HG02588 (cell line): Measurements from ENCODE around the gene ADGRV1.
"Not testable (repeated sequence)": the region's sequence is repeated elsewhere in the genome, so short reads cannot be mapped to it uniquely, and the experiment has no call there.

Experiments used
- ATAC-seq: cut with Tn5 transposase; IDR thresholded peaks from one replicate; pipeline ENCODE4 v1.9.1; 2021; ENCODE audit warnings: mild to moderate bottlenecking, moderate library complexity; ENCODE audit not compliant: unreplicated experiment

Gene ADGRV1

DNA sequence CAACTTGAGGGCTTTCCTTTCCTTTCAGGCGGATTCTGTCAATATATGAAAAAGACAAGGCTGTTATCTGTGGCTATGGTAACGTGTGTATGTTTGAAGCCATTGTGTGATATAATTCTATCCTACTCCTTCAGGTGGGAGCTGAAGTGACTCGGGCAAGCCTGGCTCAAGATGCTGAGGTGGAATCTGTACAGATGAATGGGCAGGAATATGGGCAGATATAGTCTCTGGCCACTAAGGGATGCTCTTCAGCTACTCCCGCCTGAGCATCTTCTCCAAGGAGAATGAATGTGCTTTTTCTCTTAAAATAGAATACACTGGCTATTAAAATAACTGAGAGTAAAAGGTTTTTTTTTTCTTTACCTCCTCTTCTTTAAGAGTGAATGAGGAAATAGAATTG lies 244.8 kb downstream of the ADGRV1 start:
- ATAC-seq = no peak

DNA sequence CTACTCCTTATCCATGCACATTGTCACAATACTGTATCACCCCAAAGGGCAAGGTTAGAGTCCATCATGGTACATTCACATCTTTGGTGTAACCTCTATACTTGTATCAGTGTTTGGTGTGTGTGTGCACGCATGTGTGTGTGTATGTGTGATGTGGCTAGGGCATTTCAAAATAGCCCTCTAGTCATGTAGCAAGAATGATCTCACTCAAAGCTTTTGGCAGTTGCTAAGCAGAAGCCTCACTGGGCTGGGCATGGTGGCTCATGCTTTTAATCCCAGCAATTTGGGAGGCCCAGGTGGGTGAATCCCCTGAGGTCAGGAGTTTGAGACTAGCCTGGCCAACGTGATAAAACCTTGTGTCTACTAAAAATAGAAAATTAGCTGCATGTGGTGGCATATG lies 245.3 kb downstream of the ADGRV1 start:
- no peak for ATAC-seq

GRCh38 chr5:90807496-90807895 lies 248.9 kb downstream of the ADGRV1 start:
- no peak for ATAC-seq

GRCh38 chr5:90809311-90810056 lies 250.9 kb downstream of the ADGRV1 start:
- no peak for ATAC-seq

DNA sequence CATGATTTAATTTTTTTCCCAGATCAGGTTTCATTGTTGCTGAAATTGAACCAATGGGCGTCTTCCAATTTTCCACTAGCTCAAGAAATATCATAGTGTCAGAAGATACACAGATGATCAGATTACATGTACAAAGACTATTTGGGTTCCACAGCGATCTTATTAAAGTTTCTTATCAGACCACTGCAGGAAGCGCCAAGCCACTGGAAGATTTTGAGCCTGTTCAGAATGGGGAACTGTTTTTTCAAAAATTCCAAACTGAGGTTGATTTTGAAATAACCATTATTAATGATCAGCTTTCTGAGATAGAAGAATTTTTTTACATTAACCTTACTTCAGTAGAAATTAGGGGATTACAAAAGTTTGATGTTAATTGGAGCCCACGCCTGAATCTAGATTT lies 251.6 kb downstream of the ADGRV1 start:
- no peak for ATAC-seq

- no peak for ATAC-seq
Observed at GRCh38 chr5:90813392-90813791, 254.8 kb downstream of the ADGRV1 start.

DNA sequence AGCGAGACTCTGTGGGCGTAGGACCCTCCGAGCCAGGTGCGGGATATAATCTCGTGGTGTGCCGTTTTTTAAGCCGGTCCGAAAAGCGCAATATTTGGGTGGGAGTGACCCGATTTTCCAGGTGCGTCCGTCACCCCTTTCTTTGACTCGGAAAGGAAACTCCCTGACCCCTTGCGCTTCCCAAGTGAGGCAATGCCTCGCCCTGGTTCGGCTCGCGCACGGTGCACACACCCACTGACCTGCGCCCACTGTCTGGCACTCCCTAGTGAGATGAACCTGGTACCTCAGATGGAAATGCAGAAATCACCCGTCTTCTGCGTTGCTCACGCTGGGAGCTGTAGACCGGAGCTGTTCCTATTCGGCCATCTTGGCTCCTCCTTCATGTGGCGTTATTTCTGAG lies 263.5 kb downstream of the ADGRV1 start:
- not testable (repeated sequence) for ATAC-seq

- ATAC-seq = no peak
Observed at GRCh38 chr5:90824436-90824835, 265.8 kb downstream of the ADGRV1 start.

DNA sequence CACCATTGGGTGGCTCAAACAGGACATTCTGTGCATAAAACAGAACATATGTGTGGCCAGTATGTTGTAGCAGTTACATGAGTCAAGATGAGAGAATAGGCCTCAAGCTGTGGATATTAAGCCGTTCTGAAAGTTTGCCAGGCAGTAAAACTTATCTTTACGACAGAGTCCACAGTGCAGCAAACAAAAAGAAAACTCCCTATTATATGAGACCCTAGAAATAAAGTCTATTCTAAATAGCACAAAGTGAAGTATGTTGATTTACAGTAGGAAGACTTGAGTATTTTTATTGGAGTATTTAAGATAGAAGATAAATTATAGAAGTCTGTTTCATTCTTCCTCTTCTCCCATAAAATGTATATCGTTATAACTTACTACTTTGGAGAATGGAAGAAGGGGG lies 271.5 kb downstream of the ADGRV1 start:
- ATAC-seq = no peak

DNA sequence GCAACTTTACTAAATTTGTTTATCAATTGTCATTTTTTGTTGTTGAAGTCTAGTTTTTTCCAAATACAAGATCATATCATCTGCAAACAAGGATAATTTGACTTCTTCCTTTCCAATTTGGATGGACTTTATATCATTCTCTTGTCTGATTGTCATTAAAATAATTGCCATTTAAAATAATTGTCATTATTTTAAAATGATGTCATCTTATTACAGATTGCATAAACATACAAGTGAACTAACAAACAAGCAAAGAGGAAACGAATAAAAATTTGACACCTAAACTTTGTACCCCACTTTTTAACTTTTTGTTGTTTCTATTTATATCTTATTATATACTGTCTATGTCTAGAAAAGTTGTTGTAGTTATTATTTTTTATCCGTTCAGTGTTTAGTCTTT lies 275.2 kb downstream of the ADGRV1 start:
- no peak for ATAC-seq

DNA sequence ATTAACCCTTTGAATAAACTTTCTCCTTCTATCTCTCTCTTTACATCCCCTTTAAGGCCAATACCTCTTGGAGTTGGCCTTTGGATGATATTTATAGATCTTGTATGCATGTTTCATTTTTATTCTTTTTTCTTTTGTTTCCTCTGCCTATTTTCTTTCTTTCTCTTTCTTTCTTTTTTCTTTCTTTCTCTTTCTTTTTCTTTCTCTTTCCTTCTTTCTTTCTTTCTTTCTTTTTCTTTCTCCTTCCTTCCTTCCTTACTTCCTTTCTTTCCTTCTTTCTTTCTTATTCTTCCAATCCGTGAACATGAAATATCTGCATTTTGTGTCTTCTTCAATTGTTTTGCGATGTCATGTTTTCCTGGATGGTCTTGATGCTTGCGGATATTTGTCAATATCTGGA lies 276.1 kb downstream of the ADGRV1 start:
- ATAC-seq = no peak

GRCh38 chr5:90843443-90843842 lies 284.8 kb downstream of the ADGRV1 start:
- ATAC-seq = no peak

DNA sequence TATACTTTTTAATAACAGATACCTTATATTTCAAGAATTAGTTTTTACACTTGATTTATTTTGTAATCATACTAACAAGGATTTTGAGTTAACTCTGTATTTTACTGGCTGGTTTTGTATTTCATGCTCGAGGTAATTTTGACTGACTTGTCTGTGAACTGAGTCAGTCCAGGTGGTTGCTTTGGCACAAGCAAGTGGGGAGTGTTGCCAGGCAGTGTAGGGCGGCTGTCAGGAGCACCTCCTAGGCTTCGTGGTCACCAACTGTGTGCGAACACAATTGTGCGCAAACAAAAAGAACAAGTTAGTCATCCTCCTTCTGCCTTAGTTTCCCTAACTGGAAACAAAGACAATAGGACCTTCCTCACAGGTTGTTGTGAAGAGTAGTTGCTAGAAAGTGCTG lies 286.3 kb downstream of the ADGRV1 start:
- no peak for ATAC-seq

GRCh38 chr5:90845723-90846554 lies 287.3 kb downstream of the ADGRV1 start:
- no peak for ATAC-seq

- not testable (repeated sequence) for ATAC-seq
Observed at GRCh38 chr5:90847606-90848005, 289.0 kb downstream of the ADGRV1 start.

- ATAC-seq = no peak
Observed at GRCh38 chr5:90849939-90850338, 291.3 kb downstream of the ADGRV1 start.

GRCh38 chr5:90852531-90852930 lies 293.9 kb downstream of the ADGRV1 start:
- no peak for ATAC-seq

DNA sequence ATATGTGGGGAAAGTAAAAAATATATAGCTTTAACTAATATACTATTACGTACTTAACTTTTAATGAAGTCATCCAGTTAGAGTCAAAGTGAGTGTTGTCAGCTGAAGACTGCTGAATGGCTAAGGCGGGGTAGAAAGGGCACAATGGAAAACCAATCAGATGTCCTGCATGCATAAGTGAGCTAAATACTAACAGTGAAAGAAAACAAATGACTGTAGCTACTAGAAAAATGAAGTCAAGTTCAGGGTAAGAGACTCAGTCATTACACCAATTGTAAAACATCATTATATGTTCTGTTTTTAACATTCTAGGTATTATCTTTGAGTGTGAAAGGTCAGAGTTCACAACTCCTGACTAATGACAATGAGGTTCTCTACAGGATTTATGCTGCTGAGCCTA lies 295.2 kb downstream of the ADGRV1 start:
- no peak for ATAC-seq

GRCh38 chr5:90854169-90854568 lies 295.6 kb downstream of the ADGRV1 start:
- no peak for ATAC-seq

DNA sequence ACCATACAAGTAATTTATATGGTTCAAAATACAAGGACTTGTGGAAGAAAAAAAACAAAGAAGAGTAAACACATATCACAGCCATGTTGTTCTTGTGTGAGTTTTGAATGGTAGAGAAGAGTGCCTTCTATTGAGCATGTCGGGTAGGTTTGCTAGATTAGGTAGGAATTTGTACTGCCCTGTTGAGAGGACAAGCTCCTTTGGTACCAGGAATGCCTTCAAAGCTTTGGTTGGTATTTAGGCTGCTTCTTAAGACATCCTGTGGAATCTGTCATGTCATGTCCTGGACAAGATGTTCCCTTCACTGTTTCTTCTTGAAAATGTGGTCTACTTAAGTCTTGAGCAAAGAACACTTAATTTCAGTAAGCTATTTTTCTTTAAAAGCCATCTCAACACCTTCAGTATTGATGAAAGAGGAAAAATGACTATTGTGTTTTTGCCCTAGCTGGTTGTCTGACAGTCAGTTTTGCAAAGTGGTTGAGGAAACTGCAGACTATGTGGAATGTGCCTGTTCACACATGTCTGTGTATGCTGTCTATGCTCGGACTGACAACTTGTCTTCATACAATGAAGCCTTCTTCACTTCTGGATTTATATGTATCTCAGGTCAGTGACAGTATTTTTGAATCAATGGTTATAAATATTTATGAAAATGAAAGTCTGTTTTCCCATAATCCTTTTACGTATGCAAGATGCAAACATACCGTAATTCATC lies 296.9 kb downstream of the ADGRV1 start:
- no peak for ATAC-seq

DNA sequence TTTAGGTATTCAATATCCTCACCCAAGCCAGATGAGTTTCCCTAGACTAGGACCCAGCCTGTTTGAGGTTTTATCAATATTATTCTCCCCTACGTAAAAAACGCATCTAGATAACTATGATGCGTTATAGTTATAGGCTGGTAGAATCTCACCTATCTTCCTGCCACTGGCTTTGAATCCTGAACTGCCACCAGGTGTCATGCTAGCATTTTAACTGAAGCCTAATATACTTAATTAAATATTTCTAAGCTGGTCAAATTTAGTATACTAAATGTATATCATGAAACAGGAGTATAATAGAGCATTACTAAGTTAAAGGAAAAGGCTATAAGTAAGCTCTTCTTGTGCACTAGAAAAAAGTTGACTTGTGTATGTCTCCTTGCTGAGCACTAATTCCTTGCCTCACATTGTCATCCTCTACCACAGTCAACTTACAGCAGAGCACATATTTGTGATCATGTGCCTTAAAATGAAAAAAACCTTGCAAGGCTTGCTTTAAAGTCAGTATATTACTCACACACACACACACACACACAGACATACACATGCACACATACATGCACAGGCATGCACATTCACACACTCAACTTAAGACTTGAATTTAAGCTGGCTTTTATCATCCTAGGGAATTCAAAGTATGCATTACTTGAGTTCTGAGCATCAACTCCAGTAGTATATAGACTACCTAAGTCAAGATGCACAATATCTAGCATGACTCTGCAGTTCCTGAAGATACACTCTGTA lies 303.4 kb downstream of the ADGRV1 start:
- ATAC-seq = no peak
